Measurements from ENCODE around the gene TMA7B.

TMA7B gene

DNA sequence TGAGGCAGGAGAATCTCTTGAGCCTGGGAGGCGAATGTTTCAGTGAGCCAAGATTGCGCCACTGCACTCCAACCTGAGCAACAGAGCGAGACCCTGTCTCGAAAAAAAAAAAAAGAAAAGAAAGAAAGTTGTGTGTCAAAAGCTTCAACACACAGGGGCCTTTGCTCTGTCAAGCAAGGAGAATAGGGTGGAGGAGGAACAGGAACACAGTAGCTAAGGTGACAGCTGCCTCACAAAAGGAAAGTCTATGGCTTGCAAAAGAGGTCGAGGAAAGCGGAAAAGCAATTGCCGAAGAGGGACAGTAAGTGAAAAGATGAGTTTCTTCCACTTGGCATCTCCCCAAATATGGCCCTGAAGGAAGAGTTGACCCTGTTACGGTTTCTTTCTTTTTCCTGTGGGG is 26.5 kb upstream of the TMA7B start:
- no peak for DNase-seq

DNA sequence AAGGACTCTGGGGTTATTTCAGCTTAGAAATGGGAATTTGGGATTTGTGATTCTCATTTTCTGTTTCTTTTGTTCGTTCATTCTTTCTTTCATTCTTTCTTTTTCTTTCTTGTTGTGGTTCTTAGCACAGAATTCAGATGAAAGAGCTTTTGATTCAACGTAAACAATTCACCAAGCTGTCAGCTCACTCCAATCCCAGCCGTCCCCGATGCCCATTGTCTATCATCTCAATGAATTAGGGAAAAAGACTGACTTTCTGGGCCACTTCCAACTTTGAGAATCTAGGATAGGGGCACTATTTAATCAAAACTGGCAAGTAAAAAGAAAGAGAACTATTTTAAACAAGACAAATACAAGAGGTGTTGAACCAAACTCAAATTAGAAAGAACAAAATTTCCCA is 25.1 kb upstream of the TMA7B start:
- DNase-seq = no peak

DNA sequence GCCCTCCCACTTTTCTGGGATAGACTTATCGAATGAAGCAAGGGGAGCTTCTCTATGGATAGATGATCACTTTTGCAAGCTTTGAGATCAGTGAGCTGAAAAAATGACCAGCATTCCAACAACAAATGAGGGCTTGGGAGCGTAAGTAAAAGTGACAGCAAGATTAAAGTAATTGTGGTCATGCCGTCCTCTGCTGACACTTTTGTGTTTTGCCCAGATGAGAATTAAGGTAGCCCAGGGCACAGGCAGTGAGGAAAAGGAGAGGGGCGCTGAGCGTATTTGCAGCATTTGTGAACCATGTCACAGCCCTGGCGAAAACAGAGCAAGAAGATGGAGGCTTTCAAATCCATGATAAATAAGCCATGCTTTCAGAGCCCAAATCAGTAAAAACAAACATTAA is 24.6 kb upstream of the TMA7B start:
- DNase-seq = no peak

DNA sequence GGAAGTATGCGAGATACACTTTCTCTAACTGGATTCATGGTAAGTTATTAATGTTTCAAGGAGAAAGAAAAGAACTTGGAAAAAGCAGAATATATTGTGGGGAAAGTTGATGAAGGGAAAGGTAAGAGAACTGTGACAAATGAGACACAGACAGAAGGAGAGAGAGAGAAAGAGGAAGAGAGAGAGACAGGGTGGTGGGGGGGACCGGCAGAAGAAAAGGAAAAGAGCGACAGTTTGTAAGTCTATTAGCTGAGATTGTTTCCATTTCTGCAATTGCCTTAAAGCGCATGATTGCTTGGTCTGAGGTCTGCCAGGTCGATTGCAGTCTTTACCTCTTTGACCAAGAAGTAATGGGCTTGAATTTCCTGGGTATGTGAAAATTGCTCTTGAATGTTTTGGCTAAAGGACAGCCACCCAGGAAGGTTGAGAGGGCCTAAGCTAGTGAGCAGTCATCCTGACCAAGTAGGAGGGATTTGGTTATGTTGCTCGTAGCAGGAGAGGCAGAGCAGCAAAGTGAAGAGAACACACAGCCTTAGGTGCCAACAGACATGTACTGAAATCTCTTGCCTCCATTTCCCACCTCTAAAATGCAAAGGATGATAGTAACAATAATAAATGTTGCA is 23.6 kb upstream of the TMA7B start:
- no peak for DNase-seq

DNA sequence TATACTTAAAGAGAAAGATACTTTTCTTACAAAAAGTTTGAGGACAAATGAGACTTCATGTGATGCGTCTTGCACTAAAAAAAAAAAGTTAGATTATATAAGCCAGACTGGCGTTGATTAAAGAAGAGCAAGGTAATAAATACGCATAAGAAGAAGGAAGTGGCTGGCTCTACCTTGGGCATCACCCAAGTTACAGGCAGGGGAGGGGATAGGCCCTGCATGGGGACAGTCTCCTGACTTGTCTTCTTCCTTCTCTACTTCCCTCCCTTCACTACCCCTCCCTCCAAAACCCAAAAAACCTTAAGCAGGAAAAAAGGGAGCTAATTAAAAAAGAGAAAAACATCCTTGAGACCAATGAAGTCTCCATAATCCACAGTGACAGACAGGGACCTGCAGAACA is 22.3 kb upstream of the TMA7B start:
- DNase-seq = no peak

DNA sequence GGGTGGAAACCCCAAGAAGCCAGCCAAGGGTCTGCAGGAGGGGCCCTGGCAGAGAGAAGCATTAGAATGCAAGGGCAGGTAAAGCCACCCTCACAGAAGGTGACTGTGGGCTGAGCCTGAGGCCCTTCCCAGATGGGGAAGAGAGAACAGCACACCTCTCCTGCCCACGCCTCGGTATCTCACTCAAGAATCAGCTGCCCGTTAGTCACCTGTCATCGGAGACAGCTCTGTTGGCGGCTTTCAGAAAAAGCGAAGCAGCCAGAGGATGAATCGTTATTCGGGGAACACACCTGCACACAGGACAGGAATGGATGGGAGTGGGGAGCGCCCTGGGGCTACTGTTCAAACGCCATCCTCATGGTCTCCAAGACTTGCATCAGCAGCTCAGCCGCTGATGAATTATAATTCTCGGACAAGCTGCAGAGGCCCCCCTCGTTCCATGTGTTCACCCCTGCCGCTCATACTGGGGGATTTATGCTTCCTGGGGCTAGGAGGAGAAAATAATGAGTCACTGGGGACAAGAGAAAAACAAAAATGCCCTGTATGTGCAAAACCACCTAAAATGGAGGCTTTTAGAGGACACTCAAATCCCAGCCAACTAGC is 21.6 kb upstream of the TMA7B start:
- DNase-seq = peak; percentile 76

DNA sequence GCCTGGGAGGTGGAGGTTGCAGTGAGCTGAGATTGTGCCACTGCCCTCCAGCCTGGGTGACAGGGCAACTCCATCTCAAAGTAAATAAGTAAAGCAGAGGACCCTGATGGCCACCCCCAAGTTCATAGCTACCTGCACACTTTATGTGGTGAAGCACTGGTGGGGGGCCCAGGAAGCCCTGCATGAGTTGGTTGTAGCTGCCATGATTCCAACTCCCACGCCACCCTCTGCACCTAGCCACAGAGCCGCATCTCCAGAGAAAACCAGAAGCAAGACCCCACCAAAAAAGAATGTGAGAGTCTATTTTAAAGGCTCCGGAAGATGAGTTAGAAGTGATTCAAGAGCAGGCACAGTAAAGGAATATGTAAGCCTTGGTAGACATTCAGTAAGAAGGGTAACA is 20.4 kb upstream of the TMA7B start:
- DNase-seq = no peak

DNA sequence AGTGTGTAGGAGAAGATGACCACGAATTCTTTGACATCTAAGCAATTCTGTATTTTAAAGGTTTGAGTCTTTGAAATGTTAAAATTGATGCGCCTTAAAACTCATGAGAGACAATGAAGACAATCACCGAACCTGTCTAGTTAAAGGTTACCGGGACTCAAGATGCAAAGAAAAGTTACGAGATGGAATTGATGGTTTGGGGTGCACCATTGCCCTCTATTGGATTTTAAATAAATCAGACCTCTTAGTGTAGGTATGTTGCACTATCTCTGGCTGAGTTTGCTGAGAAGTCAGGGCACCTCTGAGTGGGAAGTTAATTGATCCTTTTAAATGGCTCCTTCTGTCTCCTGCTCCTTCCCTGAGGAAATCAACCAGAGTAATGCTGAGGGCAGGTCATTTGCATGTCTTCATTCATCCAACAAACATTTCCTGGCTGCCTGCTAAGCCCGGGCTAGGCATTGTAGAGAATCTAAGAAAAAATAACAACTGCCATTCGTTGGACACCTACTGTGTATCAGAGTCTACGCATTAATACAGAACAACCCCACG is 19.4 kb upstream of the TMA7B start:
- DNase-seq = no peak

DNA sequence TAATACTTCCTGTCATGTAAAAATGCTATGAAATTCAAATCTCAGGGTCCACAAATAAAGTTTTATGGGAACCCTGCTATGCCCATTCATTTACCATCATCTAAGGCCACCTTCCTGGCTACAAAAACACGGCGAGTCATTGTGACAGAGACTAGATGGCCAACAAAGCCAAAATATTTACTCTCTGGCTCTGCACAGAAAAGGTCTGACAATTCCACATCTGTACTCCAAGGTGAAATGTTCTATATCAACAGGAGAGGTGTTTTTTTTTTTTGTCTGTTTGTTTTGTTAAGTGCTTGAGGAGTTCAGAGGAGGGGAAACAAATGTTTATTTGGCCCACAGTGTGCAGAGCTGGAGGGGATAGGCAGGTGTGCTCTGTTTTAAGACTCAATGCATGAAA is 18.6 kb upstream of the TMA7B start:
- DNase-seq = no peak

DNA sequence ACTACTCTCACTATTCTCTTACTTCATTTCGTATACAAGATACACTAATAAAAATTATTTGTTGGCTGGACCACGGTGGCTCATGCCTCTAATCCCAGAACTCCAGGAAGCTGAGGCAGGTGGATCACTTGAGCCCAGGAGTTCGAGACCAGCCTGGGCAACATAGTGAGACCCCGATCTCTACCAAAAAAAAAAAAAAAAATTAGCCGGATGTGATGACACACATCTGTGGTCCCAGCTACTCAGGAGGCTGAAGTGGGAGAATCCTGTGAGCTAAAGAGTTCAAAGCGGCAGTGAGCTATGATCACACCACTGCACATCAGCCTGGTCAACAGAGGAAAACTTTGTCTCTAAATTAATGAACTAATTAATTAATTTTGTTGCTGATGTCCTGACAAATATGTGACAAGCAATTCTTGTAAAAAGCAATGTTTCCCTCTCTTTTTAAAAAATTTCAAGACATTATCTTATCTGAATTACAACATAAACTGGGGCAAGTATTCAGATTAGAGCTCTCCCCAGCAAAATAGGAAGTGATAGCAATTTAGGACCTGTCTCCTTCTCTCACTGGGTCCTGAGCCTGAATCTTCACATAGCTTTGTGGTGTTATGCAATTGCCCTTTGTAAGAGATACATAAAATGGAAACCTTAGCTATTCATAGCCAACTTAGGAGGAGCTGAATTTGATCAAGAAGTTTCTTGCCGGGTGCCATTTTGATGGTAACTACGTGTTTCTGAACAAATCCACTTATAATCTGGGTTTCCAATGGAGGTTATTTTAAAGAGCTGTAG is 17.6 kb upstream of the TMA7B start:
- DNase-seq = no peak

DNA sequence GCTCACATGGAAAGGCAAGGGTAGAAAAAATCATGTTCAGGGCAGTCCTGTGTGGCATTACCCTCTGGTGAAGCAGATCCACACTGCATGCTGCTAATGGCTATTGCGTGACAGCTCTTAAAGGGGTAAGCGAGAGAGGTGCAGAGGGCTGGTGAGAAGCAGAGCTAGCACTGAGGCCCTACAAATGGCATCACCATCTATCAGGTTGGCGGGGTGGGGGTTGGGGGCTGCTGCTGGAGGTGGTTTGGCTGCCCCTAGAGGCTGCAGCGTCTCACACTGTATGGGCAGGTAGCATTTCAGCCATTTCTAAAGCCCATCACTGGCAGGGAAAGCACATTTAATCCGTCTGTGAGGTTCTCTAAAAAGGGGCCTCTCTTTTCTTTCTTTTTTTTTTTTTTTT is 16.9 kb upstream of the TMA7B start:
- peak; percentile 69 for DNase-seq

DNA sequence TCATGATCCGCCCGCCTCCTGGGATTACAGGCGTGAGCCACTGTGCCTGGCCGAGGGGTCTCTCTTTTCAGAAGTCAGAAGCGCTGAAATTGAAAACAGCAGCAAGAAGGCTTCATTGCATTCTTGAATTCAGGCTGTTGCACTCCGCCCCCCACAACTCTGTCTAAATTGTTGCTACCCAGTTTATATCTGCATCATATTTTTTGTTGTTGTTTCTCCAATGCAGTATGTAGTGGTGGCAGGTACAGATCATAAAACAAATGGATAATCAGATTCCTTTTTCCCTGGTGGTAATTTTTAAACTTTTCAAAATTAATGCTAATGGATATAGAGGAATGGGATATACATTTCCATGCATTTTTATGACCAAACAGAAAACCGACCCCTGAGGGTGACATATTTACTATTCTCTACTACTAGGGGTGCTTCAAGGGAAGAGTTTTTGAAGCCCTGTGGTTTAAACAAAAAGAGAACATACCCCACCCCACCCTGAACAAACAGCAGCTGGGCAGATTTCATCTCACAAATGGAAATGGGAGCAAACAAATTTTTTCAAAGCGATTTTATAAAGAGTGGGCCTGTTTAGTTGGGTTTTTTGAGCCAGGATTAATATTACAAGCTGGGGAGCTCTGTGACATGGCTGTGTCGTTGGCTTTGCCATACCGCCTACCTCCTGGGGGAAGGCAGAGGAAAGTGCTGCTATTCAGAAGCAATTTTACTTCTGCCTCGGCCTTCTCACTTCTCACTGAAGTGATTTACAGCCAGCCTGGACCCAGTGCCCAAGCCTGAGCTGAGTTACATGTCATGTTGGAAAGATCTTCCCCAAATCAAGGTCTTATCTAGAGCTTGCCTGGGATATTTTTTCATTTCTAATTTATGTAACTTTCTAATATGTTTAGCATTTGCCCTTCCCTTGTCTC is 16.0 kb upstream of the TMA7B start:
- no peak for DNase-seq

DNA sequence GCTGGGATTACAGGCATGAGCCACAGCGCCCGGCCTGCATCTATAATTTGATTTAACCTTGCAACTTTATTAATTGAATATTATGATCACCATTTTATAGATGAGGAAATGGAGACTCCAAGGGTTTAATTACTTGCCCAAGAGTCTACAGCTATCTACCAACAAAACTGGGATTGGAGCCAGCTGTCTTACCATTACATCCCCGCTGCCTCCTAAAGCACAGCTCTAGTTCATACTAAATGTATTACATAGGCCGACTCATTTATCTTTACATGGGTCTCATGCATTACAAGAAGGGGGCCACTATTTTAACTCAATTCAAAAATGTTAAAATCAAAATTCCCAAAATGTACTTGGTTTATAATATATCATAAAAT is 14.1 kb upstream of the TMA7B start:
- DNase-seq = no peak

DNA sequence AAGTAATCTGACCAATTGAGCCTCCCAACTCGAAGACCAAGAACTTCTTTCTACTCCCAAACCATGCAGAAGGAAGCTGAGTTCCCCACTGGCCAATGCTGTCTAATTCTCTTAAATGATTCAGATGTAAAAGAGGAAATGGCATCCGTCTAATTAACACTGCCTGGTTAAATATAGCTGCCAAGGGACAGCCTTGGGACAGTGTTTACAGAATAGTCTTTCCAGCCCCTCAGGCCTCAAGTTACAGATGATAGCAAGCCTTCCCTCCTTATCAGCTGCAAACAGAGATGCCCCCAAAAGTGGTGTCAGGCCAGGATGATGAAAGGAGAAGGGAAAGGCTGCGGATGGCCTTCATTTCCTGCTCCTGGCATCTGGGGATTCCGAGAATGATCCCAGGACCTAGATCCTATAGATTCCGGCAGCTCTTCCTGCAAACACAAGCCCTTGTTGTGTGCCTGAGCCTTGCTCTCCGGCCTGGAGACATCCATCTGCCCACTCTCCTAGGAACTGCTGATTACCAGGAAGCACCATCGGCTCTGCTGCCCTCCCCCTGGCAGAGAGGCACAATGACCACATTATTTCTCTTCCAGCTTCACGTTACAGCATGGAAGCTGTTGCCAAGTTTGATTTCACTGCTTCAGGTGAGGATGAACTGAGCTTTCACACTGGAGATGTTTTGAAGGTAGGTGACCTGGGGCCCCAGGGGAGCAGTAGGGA is 13.5 kb upstream of the TMA7B start:
- DNase-seq = no peak

DNA sequence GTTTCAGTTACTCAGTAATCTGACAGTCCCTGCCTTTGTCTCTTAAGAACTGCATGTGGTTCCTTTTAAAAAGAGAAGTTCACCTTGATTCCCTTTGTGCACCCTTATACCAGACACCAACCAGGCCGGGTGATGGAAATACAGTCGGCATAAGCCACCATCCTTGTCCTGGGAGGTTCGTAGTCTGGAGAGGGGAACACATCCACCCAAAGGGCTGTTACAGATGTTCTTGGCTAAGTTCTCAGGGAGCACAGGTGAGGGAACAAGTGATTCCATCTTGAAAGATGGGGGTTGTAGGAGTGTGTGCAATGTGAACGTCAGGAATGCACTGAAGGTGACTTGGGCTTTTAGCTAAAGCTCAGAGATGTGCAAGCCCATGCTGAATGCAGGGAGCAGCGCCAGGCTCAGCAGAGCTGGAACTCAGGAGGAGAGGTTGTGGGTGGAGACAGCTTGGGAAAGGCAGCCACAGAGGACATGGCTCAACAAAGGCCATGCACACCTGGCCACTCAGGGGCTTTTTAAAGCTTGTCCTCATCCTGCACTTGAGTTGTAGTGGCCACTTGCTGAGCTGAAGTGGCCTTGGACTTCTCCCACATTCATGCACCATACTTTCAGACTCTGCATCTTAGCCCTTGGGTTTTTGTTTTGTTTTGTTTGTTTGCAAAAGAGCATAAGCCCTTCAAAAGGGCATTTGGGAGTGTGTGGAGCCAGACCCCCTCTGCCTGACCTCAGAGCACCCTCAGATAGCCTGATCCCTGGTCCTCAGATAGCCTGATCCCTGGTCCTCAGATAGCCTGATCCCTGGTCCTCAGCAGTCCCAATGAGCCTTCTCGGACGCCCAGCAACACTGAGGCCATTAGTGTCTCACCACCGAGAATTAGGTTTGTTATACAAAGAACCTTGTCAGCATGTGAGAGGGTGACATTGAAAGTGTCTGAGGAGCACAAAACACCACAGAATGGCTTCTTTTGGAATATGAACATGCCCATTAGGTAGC is 12.7 kb upstream of the TMA7B start:
- no peak for DNase-seq

DNA sequence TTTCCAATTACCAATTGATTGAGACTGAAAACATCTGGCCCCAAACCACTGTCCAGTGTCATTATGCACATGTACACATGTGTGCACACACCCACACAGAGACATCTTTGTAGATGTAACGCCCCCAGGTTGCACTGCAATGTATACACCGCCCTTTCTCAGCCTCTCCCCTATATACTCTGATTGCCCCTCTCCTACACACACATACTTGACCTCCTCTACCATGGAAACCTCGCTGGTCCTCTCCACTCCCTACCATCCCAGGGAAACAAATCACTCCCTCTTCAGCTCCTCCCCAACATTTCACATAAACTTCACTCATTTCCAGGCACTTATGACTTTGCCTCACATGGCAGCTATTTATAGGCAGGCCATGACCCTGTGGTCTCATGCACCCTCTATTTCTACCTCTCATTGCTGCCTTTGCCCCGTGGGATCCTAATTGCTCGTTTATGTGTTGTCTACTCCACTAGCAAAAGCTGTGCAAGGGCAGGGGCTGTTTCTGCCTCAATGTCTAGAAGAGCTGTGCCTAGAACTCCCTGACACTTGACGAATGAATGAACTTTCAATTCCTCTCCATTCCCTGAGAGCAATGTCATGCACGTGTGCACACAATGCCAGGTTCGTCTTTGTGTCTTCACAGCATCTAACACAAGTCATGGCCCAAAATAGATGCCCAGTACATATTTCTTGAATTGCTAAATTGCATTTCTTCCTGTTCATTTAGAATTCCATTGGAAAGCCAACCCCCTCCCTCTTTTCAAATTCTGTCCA is 10.0 kb upstream of the TMA7B start:
- no peak for DNase-seq

DNA sequence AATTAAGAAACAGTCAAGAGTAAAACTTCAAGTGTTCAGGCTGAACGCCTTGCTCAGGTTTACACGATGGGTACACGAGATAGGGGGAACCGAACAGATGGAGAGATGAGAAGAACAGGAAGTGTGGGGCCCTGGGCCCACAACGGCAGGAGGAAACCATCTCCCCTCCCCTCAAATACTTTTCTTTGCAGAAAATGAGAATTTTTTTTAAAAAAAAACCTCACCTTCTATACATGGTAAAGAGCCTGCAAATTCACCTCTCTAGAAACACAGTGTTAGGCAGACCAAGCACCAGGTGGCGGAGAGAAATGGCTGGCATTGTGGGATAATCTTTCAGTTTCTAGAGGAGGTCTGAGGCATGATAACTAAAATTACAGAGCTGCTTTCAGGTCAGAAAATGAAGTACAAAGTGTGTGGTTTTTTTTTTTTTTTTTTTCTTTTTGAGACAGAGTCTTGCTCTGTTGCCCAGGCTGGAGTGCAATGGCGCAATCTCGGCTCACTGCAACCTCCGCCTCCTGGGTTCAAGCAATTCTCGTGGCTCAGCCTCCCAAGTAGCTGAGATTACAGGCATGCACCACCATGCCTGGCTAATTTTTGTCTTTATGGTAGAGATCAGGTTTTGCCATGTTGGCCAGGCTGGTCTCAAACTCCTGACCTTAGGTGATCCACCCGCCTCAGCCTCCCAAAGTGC is 8.4 kb upstream of the TMA7B start:
- DNase-seq = peak; percentile 38

DNA sequence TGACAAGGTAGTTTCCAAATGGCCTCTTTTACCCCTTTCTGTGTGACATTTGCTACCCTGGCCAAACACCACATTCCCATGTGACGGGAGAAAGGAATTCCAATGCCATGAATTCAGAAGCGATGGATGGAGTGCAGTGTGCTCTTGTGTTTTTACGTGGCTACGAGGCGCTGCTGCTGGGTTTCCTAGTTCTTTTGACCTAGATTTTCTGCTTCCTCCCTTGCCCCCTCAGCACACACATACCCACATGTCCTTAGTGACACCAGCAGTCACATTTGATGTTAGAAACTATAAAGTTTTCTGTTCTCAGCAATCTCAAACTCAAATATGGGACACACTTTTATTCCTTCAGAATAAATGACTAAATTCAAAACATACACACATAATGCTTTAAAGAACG is 7.8 kb upstream of the TMA7B start:
- no peak for DNase-seq

DNA sequence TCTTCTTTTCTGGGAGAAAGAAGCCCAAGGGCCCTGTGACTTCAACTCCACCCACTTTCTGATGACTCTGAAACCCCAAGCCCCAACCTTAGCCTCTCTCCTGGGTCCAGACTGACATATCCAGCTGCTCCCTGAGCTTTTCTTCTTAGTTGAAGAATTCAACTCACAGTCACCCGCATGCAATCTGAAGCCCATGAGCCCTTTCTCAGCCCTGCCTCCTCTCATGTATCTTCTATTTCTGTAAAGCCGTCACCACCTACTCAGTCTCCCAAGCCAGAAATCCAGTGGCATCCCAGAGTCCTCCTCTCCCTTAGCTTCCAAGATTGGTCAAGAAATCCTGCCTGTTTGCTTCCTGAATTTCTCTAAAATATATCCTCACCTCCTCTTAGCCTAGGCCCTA is 7.1 kb upstream of the TMA7B start:
- DNase-seq = no peak

DNA sequence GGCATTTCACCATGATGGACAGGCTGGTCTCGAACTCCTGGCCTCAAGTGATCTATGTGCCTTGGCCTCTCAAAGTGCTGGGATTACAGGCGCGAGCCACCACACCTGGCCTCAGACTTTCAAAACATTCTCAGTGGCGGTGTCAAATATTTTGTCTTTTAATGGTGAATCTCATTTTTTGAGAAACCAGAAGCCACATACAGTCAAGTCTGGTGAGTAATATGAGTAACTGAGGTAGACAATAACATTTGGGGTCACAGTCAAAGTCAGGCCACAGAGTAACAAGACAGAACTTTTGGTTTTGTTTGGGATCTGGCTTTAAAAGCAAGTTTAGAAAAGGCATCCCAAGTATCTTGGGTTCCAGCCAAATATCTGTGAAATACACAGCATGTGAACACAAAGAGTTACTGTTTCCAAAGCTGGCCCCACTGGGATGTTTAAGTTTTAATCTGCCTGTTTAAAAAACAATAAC is 5.6 kb upstream of the TMA7B start:
- peak; percentile 46 for DNase-seq
